ENCODE measurements around the gene GADL1. TPM values are rescaled to one million over a fixed set of nuclear protein-coding genes. Genes with fewer than 3 reads are reported as not detected.
A peak's percentile ranks its signal among the peaks of the same experiment; 100 is the strongest.

GADL1 gene
- total RNA-seq, 1 donor from 2014 or later: 3.1 TPM

GRCh38 chr3:30848087-30848779, 46.2 kb downstream of the GADL1 start:
- no peak for TF ChIP-seq CTCF (conservative IDR thresholded peaks at IDR 0.05)
- peaks cover 8% of the 10 kb centered on the region for H3K4me1 Mint-ChIP-seq (ENCODE audit: unreplicated experiment)
- H3K27ac Mint-ChIP-seq: no peak overlapping the region
- H3K36me3 Mint-ChIP-seq: no peaks in the 10 kb centered on the region
- H3K4me3 Mint-ChIP-seq: no peak overlapping the region
- H3K9me3 Mint-ChIP-seq: no peaks in the 10 kb centered on the region
- no peak for DNase-seq (ENCODE audit: extremely low spot score, unreplicated experiment)
- no peaks in the 10 kb centered on the region for H3K27me3 Mint-ChIP-seq

GRCh38 chr3:30847592-30847991, 46.9 kb downstream of the GADL1 start:
- no peak for TF ChIP-seq CTCF (conservative IDR thresholded peaks at IDR 0.05)
- no peaks in the 10 kb centered on the region for H3K27me3 Mint-ChIP-seq
- H3K4me1 Mint-ChIP-seq (ENCODE audit: unreplicated experiment): peaks cover 8% of the 10 kb centered on the region
- H3K36me3 Mint-ChIP-seq: no peaks in the 10 kb centered on the region
- no peak overlapping the region for H3K4me3 Mint-ChIP-seq
- no peak for DNase-seq (ENCODE audit: extremely low spot score, unreplicated experiment)
- no peak overlapping the region for H3K27ac Mint-ChIP-seq
- H3K9me3 Mint-ChIP-seq: no peaks in the 10 kb centered on the region

- H3K9me3 Mint-ChIP-seq: no peaks in the 10 kb centered on the region
- peaks cover 8% of the 10 kb centered on the region for H3K4me1 Mint-ChIP-seq (ENCODE audit: unreplicated experiment)
- DNase-seq (ENCODE audit: extremely low spot score, unreplicated experiment): no peak
- H3K36me3 Mint-ChIP-seq: no peaks in the 10 kb centered on the region
- no peak overlapping the region for H3K27ac Mint-ChIP-seq
- no peaks in the 10 kb centered on the region for H3K27me3 Mint-ChIP-seq
- TF ChIP-seq CTCF (conservative IDR thresholded peaks at IDR 0.05): no peak
- H3K4me3 Mint-ChIP-seq: no peak overlapping the region
These were observed 48.9 kb downstream of the GADL1 start for GRCh38 chr3:30845606-30846005.

- Mint-ChIP-seq H3K9me3 (no peaks in the 10 kb centered on the region), H3K4me1 (ENCODE audit: unreplicated experiment) (peaks cover 8% of the 10 kb centered on the region), H3K27me3 (no peaks in the 10 kb centered on the region), H3K4me3 (peak overlapping the region; percentile 49), H3K27ac (peak overlapping the region; percentile 21), H3K36me3 (no peaks in the 10 kb centered on the region)
- no peak for DNase-seq (ENCODE audit: extremely low spot score, unreplicated experiment)
- no peak for TF ChIP-seq CTCF (conservative IDR thresholded peaks at IDR 0.05)
These were observed 50.6 kb downstream of the GADL1 start for GRCh38 chr3:30843877-30844276.

GRCh38 chr3:30836141-30836540, 58.3 kb downstream of the GADL1 start:
- Mint-ChIP-seq H3K4me1 (ENCODE audit: unreplicated experiment) (no peaks in the 10 kb centered on the region), H3K36me3 (no peaks in the 10 kb centered on the region), H3K4me3 (no peak overlapping the region), H3K9me3 (no peaks in the 10 kb centered on the region), H3K27me3 (no peaks in the 10 kb centered on the region), H3K27ac (no peak overlapping the region)
- TF ChIP-seq CTCF (conservative IDR thresholded peaks at IDR 0.05): no peak
- no peak for DNase-seq (ENCODE audit: extremely low spot score, unreplicated experiment)
